ENCODE data around the gene MAB21L2.
"Not testable (repeated sequence)": the region's sequence is repeated elsewhere in the genome, so short reads cannot be mapped to it uniquely, and the experiment has no call there.

The MAB21L2 gene

DNA sequence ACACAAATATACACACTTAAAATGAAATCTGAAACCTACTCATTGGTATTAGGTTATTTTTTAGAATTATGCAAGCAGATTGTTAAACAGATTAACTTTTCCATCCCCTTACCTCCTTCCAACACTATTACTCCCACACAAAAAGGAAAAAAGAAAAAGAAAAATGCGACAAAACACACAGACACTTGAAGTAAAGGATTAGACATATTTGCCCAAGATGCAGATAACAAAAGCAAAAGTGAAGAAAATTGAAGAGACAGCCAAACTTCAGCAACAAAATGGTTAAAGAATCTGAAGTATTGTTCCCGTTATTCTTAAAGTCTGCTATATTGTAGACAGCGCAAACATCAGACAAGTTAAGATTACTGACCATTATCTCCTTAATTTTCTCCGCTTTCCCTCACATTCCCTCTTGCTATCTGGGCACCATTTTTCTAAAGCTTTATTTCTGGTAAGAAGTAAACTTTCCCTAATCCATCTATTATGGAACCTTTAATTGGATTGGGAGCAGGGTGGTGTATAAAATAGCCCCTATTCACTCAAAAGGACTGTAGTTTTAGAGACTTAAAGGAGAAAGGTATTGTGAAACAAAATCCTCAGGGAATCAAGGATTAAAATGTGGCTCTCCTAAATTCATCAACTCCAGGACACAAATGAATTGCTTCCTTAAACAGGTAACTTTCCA lies 34.7 kb upstream of the MAB21L2 start:
- H2AFZ ChIP-seq (ENCODE audit: low read depth), result no peak overlapping the region
- no peak overlapping the region for H3K4me2 ChIP-seq
- H3K27me3 ChIP-seq (ENCODE audit: insufficient read depth, low read depth), result no peaks in the 10 kb centered on the region
- TF ChIP-seq CTCF (conservative IDR thresholded peaks at IDR 0.05; ENCODE audit: low read depth, low read length), result no peak
- H3K4me1 ChIP-seq (ENCODE audit: low read depth, poor library complexity, severe bottlenecking), result no peaks in the 10 kb centered on the region
- no peak overlapping the region for H3K4me3 ChIP-seq (IDR thresholded peaks at IDR 0.05; ENCODE audit: insufficient read depth, low read depth, low read length)
- no peaks in the 10 kb centered on the region for H4K20me1 ChIP-seq (ENCODE audit: insufficient read depth)
- H3K27ac ChIP-seq, result no peak overlapping the region
- no peak overlapping the region for H3K9ac ChIP-seq
- H3K79me2 ChIP-seq (ENCODE audit: insufficient read depth, low read depth), result no peaks in the 10 kb centered on the region
- no peaks in the 10 kb centered on the region for H3K36me3 ChIP-seq (ENCODE audit: insufficient read depth)

DNA sequence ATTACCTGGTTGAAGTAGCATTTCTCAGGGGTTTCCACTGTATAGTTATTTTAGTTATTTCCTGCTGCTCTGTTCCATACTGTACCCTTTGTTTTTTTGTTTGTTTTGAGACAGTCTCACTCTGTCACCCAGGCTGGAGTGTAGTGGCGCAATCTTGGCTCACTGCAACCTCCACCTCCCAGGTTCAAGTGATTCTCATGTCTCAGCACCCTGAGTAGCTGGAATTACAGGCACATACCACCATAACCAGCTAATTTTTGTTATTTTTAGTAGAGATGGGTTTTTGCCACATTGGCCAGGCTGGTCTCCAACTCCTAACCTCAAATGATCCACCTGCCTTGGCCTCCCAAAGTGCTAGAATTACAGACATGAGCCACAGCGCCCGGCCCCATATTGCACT lies 24.1 kb upstream of the MAB21L2 start:
- not testable (repeated sequence) for H3K27ac ChIP-seq; H3K4me2 ChIP-seq; H3K4me1 ChIP-seq (ENCODE audit: low read depth, poor library complexity, severe bottlenecking); H3K79me2 ChIP-seq (ENCODE audit: insufficient read depth, low read depth); H3K4me3 ChIP-seq (IDR thresholded peaks at IDR 0.05; ENCODE audit: insufficient read depth, low read depth, low read length); H3K36me3 ChIP-seq (ENCODE audit: insufficient read depth); H3K27me3 ChIP-seq (ENCODE audit: insufficient read depth, low read depth); H2AFZ ChIP-seq (ENCODE audit: low read depth); H3K9ac ChIP-seq; H4K20me1 ChIP-seq (ENCODE audit: insufficient read depth)

- Histone ChIP-seq H3K79me2 (ENCODE audit: insufficient read depth, low read depth) (no peaks in the 10 kb centered on the region), H3K4me2 (no peak overlapping the region), H3K27ac (no peak overlapping the region), H3K9ac (no peak overlapping the region), H3K36me3 (ENCODE audit: insufficient read depth) (no peaks in the 10 kb centered on the region), H3K4me1 (ENCODE audit: low read depth, poor library complexity, severe bottlenecking) (no peaks in the 10 kb centered on the region), H2AFZ (ENCODE audit: low read depth) (no peak overlapping the region), H3K27me3 (ENCODE audit: insufficient read depth, low read depth) (no peaks in the 10 kb centered on the region), H3K4me3 (IDR thresholded peaks at IDR 0.05; ENCODE audit: insufficient read depth, low read depth, low read length) (no peak overlapping the region), H4K20me1 (ENCODE audit: insufficient read depth) (no peaks in the 10 kb centered on the region)
- no peak for TF ChIP-seq CTCF (conservative IDR thresholded peaks at IDR 0.05; ENCODE audit: low read depth, low read length)
These were observed 20.7 kb upstream of the MAB21L2 start for GRCh38 chr4:150561143-150561737.

DNA sequence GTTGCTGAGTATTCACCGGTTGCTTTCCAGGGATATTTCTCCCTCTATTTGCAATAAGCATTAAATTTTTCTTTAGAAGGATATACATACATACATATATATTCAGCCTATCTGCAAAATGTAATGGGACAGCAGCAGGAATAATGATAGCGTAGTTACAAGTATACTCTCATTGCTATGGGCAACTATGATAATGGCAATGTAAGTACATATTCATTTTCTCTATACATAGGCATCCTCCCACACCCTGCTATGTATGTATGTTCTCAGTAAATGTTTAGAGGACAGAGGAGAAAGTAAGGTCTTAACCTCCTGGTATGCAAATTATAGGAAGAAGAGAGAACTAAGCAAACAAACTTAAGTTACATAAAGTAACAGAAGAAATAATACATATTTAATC lies 19.7 kb upstream of the MAB21L2 start:
- Histone ChIP-seq H3K9ac (no peak overlapping the region), H2AFZ (ENCODE audit: low read depth) (no peak overlapping the region), H4K20me1 (ENCODE audit: insufficient read depth) (no peaks in the 10 kb centered on the region), H3K27me3 (ENCODE audit: insufficient read depth, low read depth) (no peaks in the 10 kb centered on the region), H3K4me1 (ENCODE audit: low read depth, poor library complexity, severe bottlenecking) (no peaks in the 10 kb centered on the region), H3K79me2 (ENCODE audit: insufficient read depth, low read depth) (no peaks in the 10 kb centered on the region), H3K4me3 (IDR thresholded peaks at IDR 0.05; ENCODE audit: insufficient read depth, low read depth, low read length) (no peak overlapping the region), H3K4me2 (no peak overlapping the region), H3K27ac (no peak overlapping the region), H3K36me3 (ENCODE audit: insufficient read depth) (no peaks in the 10 kb centered on the region)
- no peak for TF ChIP-seq CTCF (conservative IDR thresholded peaks at IDR 0.05; ENCODE audit: low read depth, low read length)

- H3K36me3 ChIP-seq (ENCODE audit: insufficient read depth), result no peaks in the 10 kb centered on the region
- H4K20me1 ChIP-seq (ENCODE audit: insufficient read depth), result no peaks in the 10 kb centered on the region
- H3K79me2 ChIP-seq (ENCODE audit: insufficient read depth, low read depth), result no peaks in the 10 kb centered on the region
- H3K4me3 ChIP-seq (IDR thresholded peaks at IDR 0.05; ENCODE audit: insufficient read depth, low read depth, low read length), result no peak overlapping the region
- H3K27ac ChIP-seq, result no peak overlapping the region
- H3K9ac ChIP-seq, result no peak overlapping the region
- no peak overlapping the region for H2AFZ ChIP-seq (ENCODE audit: low read depth)
- no peak overlapping the region for H3K4me2 ChIP-seq
- no peaks in the 10 kb centered on the region for H3K27me3 ChIP-seq (ENCODE audit: insufficient read depth, low read depth)
- no peak for TF ChIP-seq CTCF (conservative IDR thresholded peaks at IDR 0.05; ENCODE audit: low read depth, low read length)
- no peaks in the 10 kb centered on the region for H3K4me1 ChIP-seq (ENCODE audit: low read depth, poor library complexity, severe bottlenecking)
These were observed 19.2 kb upstream of the MAB21L2 start for GRCh38 chr4:150562751-150563150.

GRCh38 chr4:150564967-150565366 lies 17.0 kb upstream of the MAB21L2 start:
- not testable (repeated sequence) for H3K36me3 ChIP-seq (ENCODE audit: insufficient read depth)

More at GRCh38 chr4:150564967-150565366, 17.0 kb upstream of the MAB21L2 start:
- not testable (repeated sequence) for H3K4me2 ChIP-seq; H3K4me3 ChIP-seq (IDR thresholded peaks at IDR 0.05; ENCODE audit: insufficient read depth, low read depth, low read length); H3K9ac ChIP-seq; H3K4me1 ChIP-seq (ENCODE audit: low read depth, poor library complexity, severe bottlenecking); H3K27me3 ChIP-seq (ENCODE audit: insufficient read depth, low read depth); H4K20me1 ChIP-seq (ENCODE audit: insufficient read depth); H3K27ac ChIP-seq; H3K79me2 ChIP-seq (ENCODE audit: insufficient read depth, low read depth); H2AFZ ChIP-seq (ENCODE audit: low read depth)
